Activated B cell treated with CpG ODN at 0.5 μM for 24 hours (primary cell): ENCODE results near the gene ANAPC7. TPM values are rescaled to one million over a fixed set of nuclear protein-coding genes. Genes with fewer than 3 reads are reported as not detected.
"Not testable (repeated sequence)": the region's sequence is repeated elsewhere in the genome, so short reads cannot be mapped to it uniquely, and the experiment has no call there.

Experiments
- ATAC-seq: fragments of 200-7000 bp; cut with Tn5 transposase; one replicate; pipeline ENCODE4 v1.10.0; 2021; ENCODE audit warnings: low read depth, mild to moderate bottlenecking, moderate library complexity
- CTCF ChIA-PET: fragments of 350-600 bp; sonication (Branson Sonifier 250); formaldehyde crosslinking; loops from one replicate; lab custom pipeline; 2021; ENCODE audit warnings: antibody characterized with exemption; lab: Charles Lee
- POLR2A ChIA-PET: fragments of 350-600 bp; sonication (Branson Sonifier 250); formaldehyde crosslinking; loops from one replicate; lab custom pipeline; 2021; ENCODE audit warnings: antibody characterized with exemption; lab: Charles Lee
- DNase-seq: peaks from one replicate; pipeline ENCODE4 v3.0.0; 2022
- H3K27ac Mint-ChIP-seq: one replicate; pipeline ENCODE4 v1.8.0; 2020; ENCODE audit warnings: mixed read lengths
- H3K27me3 Mint-ChIP-seq: one replicate; pipeline ENCODE4 v1.8.0; 2021; ENCODE audit warnings: mixed read lengths
- H3K36me3 Mint-ChIP-seq: one replicate; pipeline ENCODE4 v1.8.0; 2021; ENCODE audit warnings: low read depth, mixed read lengths
- H3K4me1 Mint-ChIP-seq: one replicate; pipeline ENCODE4 v1.8.0; 2021; ENCODE audit warnings: mixed read lengths
- H3K4me3 Mint-ChIP-seq: one replicate; pipeline ENCODE4 v1.8.0; 2020; ENCODE audit warnings: mild to moderate bottlenecking, mixed read lengths
- H3K9me3 Mint-ChIP-seq: one replicate; pipeline ENCODE4 v1.8.0; 2020; ENCODE audit warnings: mixed read lengths
- intact Hi-C: fragments of 100-400 bp; cut with micrococcal nuclease; formaldehyde crosslinking; loops from one replicate; pipeline ENCODE4 v1.15.1; 2024
- total RNA-seq: library from RNA; stranded (reverse); gene quantifications from 2 replicates; pipeline ENCODE4 v1.2.3, GENCODE V29; 2022
- TF ChIP-seq, protein P1 (sequence below): fragments of 200-600 bp; IDR thresholded peaks from one replicate; pipeline ENCODE4 v1.8.0; 2022; ENCODE audit warnings: antibody characterized with exemption, mild to moderate bottlenecking

Gene ANAPC7
- total RNA-seq, 1 donor from 2014 or later = 76.2 TPM

DNA sequence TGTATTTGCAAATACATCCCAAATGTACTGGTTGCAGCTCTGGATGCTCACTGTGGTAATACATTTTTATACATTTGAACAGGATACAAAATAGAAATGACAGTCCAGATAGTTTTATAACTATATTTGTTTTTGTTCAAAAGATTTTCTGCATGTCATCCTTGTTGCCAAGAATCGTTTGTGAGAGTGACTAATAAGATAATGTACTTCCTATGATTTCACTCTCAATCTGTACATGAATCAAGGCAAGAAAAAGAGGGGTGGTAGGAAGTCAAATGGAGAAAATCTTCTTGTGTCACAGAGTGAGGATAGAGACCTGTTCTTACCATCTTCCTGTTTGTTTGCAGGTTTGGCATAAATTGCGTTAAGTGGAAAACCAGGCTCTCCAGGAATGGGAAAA is 32.7 kb upstream of the ANAPC7 start:
- ATAC-seq (no peak), DNase-seq (no peak)
- TF ChIP-seq, protein P1, sequence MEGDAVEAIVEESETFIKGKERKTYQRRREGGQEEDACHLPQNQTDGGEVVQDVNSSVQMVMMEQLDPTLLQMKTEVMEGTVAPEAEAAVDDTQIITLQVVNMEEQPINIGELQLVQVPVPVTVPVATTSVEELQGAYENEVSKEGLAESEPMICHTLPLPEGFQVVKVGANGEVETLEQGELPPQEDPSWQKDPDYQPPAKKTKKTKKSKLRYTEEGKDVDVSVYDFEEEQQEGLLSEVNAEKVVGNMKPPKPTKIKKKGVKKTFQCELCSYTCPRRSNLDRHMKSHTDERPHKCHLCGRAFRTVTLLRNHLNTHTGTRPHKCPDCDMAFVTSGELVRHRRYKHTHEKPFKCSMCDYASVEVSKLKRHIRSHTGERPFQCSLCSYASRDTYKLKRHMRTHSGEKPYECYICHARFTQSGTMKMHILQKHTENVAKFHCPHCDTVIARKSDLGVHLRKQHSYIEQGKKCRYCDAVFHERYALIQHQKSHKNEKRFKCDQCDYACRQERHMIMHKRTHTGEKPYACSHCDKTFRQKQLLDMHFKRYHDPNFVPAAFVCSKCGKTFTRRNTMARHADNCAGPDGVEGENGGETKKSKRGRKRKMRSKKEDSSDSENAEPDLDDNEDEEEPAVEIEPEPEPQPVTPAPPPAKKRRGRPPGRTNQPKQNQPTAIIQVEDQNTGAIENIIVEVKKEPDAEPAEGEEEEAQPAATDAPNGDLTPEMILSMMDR = no peak
- no peak overlapping the region for H3K27ac Mint-ChIP-seq
- H3K27me3 Mint-ChIP-seq = no peaks in the 10 kb centered on the region
- H3K4me1 Mint-ChIP-seq = peaks cover 2% of the 10 kb centered on the region
- no peaks in the 10 kb centered on the region for H3K9me3 Mint-ChIP-seq
- peaks cover 62% of the 10 kb centered on the region for H3K36me3 Mint-ChIP-seq
- POLR2A ChIA-PET = no interaction called here
- H3K4me3 Mint-ChIP-seq = no peak overlapping the region
- intact Hi-C loops = no loop called here
- CTCF ChIA-PET = no interaction called here

DNA sequence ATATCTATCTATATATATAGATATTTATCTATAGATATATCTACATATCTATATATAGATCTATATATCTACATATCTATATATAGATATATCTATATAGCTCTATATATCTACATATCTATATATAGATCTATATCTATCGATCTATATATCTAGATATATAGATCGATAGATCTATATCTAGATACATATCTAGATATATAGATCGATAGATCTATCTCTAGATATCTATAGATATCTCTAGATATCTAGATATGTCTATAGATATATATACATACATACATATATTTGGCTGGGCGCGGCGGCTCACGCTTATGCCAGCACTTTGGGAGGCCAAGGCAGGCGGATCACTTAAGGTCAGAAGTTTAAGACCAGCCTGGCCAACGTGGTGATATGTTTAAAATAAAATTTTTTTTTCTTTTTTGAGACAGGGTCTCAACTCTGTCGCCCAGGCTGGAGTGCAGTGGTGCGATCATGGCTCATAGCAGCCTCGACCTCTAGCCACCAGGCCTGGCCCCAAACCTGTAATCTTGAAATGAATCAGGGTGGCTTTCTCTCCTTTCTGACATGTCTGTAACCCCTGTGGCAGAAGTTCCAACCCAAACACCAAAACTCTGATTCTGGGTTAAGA is 28.6 kb upstream of the ANAPC7 start:
- TF ChIP-seq, protein P1 = no peak
- ATAC-seq (no peak), DNase-seq (no peak)
- POLR2A ChIA-PET = interaction anchor here (0.5 to 1.7 kb wide), 26 partner anchors 9 to 1823 kb away, joined by 3 to 30 read pairs (median 4); partner anchors contain the start of genes ANAPC7, ARPC3, ATP2A2 and FAM216A
- no peaks in the 10 kb centered on the region for H3K27me3 Mint-ChIP-seq
- CTCF ChIA-PET = interaction anchor here (0.7 to 2.1 kb wide), 29 partner anchors 9 to 579 kb away, joined by 3 to 25 read pairs (median 5); partner anchors contain the start of genes ANAPC7, ARPC3, FAM216A and GPN3
- H3K4me1 Mint-ChIP-seq = peaks cover 2% of the 10 kb centered on the region
- intact Hi-C loops = loop anchor here (1.0 to 5.0 kb wide), 11 partner anchors 17 to 627 kb away; partner anchors contain the start of genes ANAPC7, ATP2A2, FAM216A and GPN3
- no peak overlapping the region for H3K27ac Mint-ChIP-seq
- no peaks in the 10 kb centered on the region for H3K9me3 Mint-ChIP-seq
- H3K36me3 Mint-ChIP-seq = peaks cover 31% of the 10 kb centered on the region
- H3K4me3 Mint-ChIP-seq = no peak overlapping the region

DNA sequence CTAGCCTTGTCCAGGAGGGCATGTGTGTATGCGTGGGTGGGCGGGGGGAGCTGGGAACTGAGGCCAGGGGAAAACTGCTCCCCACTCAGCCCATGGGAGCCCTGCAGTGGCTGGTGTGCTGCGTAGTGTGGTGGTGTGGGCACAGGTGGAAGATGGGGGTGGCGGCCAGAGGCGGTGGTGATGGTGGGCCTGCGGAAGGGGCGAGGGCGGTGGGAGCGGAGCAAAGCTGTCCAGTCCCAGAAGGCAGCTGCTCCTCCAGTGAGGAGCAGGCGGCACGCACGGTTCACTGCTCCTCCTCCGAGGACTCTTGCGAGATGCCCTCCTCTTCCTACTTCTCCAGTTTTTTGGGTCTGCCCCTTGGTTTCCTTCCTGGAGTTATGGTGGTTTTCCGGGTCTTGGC is 26.2 kb upstream of the ANAPC7 start:
- DNase-seq, H3K9me3 Mint-ChIP-seq, ATAC-seq, H3K36me3 Mint-ChIP-seq, CTCF ChIA-PET, H3K27me3 Mint-ChIP-seq, POLR2A ChIA-PET, H3K27ac Mint-ChIP-seq, H3K4me1 Mint-ChIP-seq, H3K4me3 Mint-ChIP-seq: not testable (repeated sequence)
- intact Hi-C loops = loop anchor here (2.0 to 5.0 kb wide), 2 partner anchors 19 to 42 kb away; no protein-coding TSS in a partner anchor

DNA sequence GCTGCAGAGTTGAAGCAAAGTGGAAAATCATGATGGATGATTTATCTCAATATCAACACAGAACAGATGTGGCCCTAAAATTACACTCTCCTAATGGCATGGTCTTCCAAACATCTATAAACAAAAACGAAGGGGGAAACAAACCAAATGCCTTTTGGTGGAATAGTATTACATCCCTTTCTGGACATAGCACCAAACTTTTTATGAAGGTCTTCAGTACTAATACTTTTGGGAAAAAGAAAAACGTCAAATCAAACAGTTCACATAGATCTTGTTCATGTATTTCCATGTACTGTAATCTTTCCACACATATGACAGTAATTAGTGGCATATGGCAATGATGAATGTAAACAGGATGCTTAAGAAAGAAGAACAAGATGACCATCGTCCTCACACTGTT is 22.9 kb upstream of the ANAPC7 start:
- H3K27me3 Mint-ChIP-seq = no peaks in the 10 kb centered on the region
- intact Hi-C loops = no loop called here
- H3K4me1 Mint-ChIP-seq = peaks cover 2% of the 10 kb centered on the region
- no peak for DNase-seq
- H3K27ac Mint-ChIP-seq = no peak overlapping the region
- peaks cover under 1% of the 10 kb centered on the region for H3K36me3 Mint-ChIP-seq
- ChIA-PET POLR2A (no interaction called here), CTCF (no interaction called here)
- no peak for ATAC-seq
- H3K9me3 Mint-ChIP-seq = no peaks in the 10 kb centered on the region
- H3K4me3 Mint-ChIP-seq = no peak overlapping the region
- TF ChIP-seq, protein P1 = no peak

DNA sequence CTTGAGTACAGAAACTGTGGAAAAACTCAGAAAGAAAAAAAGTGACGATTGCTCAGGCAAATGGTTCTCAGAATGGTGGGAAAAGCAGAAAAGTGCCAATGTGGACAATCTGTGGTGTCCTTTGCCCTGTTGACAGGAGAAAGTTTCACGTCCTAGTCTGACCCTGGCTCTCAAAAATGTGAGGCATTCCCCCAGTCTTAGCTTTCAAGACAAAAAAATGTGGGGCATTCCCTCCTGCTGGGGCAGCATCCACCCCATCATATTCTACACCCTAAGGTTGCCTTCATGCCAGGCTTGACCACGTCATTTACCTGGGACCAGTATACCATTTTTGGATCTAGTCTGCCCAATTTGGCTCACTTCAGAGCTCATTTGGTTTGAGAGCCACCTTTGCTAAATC is 20.7 kb upstream of the ANAPC7 start:
- intact Hi-C loops = no loop called here
- CTCF ChIA-PET = interaction anchor here (0.7 kb wide), 1 partner anchor 39 kb away, joined by 3 read pairs; no protein-coding TSS in a partner anchor
- H3K4me3 Mint-ChIP-seq = no peak overlapping the region
- no peak for ATAC-seq
- no peak overlapping the region for H3K27ac Mint-ChIP-seq
- no peaks in the 10 kb centered on the region for H3K27me3 Mint-ChIP-seq
- POLR2A ChIA-PET = no interaction called here
- no peaks in the 10 kb centered on the region for H3K9me3 Mint-ChIP-seq
- no peak for DNase-seq
- H3K4me1 Mint-ChIP-seq = no peaks in the 10 kb centered on the region
- no peaks in the 10 kb centered on the region for H3K36me3 Mint-ChIP-seq
- TF ChIP-seq, protein P1 = no peak
